Measurements from ENCODE around the gene TGM2. TPM values are rescaled to one million over a fixed set of nuclear protein-coding genes. Genes with fewer than 3 reads are reported as not detected.

Gene TGM2
- polyA plus RNA-seq, 1 donor from 2014 or later = not detected

GRCh38 chr20:38091441-38092216 lies 73.4 kb downstream of the TGM2 start:
- Histone ChIP-seq H3K27me3 (ENCODE audit: insufficient read depth, low read depth, low read length) (no peaks in the 10 kb centered on the region), H3K9me2 (ENCODE audit: insufficient read depth, low read length) (no peaks in the 10 kb centered on the region), H4K20me1 (ENCODE audit: insufficient read depth) (no peaks in the 10 kb centered on the region), H3K79me2 (replicated peaks; ENCODE audit: insufficient read depth, low read length) (no peaks in the 10 kb centered on the region), H2AFZ (ENCODE audit: low read depth, low read length) (no peak overlapping the region), H3K36me3 (ENCODE audit: insufficient read depth, low read length) (peaks cover 9% of the 10 kb centered on the region), H3K9ac (ENCODE audit: low read length) (no peak overlapping the region), H3K4me3 (ENCODE audit: low read length) (no peak overlapping the region), H3F3A (ENCODE audit: insufficient read depth, low read length, poor library complexity, severe bottlenecking) (no peaks in the 10 kb centered on the region), H3K9me3 (ENCODE audit: low read length) (no peaks in the 10 kb centered on the region), H3K4me2 (ENCODE audit: low read length) (no peak overlapping the region), H3K27ac (ENCODE audit: low read length) (no peak overlapping the region)
- no peak for TF ChIP-seq POLR2AphosphoS5 (IDR thresholded peaks at IDR 0.05)
- no peak for TF ChIP-seq TAF1 (IDR thresholded peaks at IDR 0.05; ENCODE audit: low read depth)
- no peak for TF ChIP-seq REST (IDR thresholded peaks at IDR 0.05; ENCODE audit: borderline replicate concordance)
- TF ChIP-seq MXI1 (conservative IDR thresholded peaks at IDR 0.05; ENCODE audit: poor library complexity, severe bottlenecking) = no peak
- no peak for TF ChIP-seq EZH2 (IDR thresholded peaks at IDR 0.05; ENCODE audit: borderline replicate concordance, insufficient read depth, low read length, poor library complexity, severe bottlenecking)
- no peak for TF ChIP-seq SMC3 (conservative IDR thresholded peaks at IDR 0.05; ENCODE audit: poor library complexity)
- no peak for TF ChIP-seq EP300 (conservative IDR thresholded peaks at IDR 0.05; ENCODE audit: poor library complexity, severe bottlenecking)
- no peak for TF ChIP-seq CTCF (IDR thresholded peaks at IDR 0.05; ENCODE audit: poor library complexity, severe bottlenecking)
- no peak for TF ChIP-seq RAD21 (conservative IDR thresholded peaks at IDR 0.05)

- TF ChIP-seq EP300 (conservative IDR thresholded peaks at IDR 0.05; ENCODE audit: poor library complexity, severe bottlenecking) (no peak), RAD21 (conservative IDR thresholded peaks at IDR 0.05) (no peak), CTCF (IDR thresholded peaks at IDR 0.05; ENCODE audit: poor library complexity, severe bottlenecking) (no peak), REST (IDR thresholded peaks at IDR 0.05; ENCODE audit: borderline replicate concordance) (no peak), SMC3 (conservative IDR thresholded peaks at IDR 0.05; ENCODE audit: poor library complexity) (no peak), MXI1 (conservative IDR thresholded peaks at IDR 0.05; ENCODE audit: poor library complexity, severe bottlenecking) (no peak), POLR2AphosphoS5 (IDR thresholded peaks at IDR 0.05) (no peak)
- Histone ChIP-seq H3K4me3 (ENCODE audit: low read length) (no peak overlapping the region), H4K20me1 (ENCODE audit: insufficient read depth) (no peaks in the 10 kb centered on the region), H3K4me2 (ENCODE audit: low read length) (no peak overlapping the region), H3K79me2 (replicated peaks; ENCODE audit: insufficient read depth, low read length) (no peaks in the 10 kb centered on the region), H3K27ac (ENCODE audit: low read length) (no peak overlapping the region), H3K9me2 (ENCODE audit: insufficient read depth, low read length) (no peaks in the 10 kb centered on the region), H3K9me3 (ENCODE audit: low read length) (no peaks in the 10 kb centered on the region), H3K27me3 (ENCODE audit: insufficient read depth, low read depth, low read length) (no peaks in the 10 kb centered on the region), H2AFZ (ENCODE audit: low read depth, low read length) (no peak overlapping the region), H3F3A (ENCODE audit: insufficient read depth, low read length, poor library complexity, severe bottlenecking) (no peaks in the 10 kb centered on the region), H3K9ac (ENCODE audit: low read length) (no peak overlapping the region), H3K36me3 (ENCODE audit: insufficient read depth, low read length) (peaks cover 9% of the 10 kb centered on the region)
These were observed 75.0 kb downstream of the TGM2 start for GRCh38 chr20:38090061-38090460.

All from neural cell (in vitro differentiated cells).